ENCODE data around the gene CATSPERD. TPM values are rescaled to one million over a fixed set of nuclear protein-coding genes. Genes with fewer than 3 reads are reported as not detected.
A peak's percentile ranks its signal among the peaks of the same experiment; 100 is the strongest.

The CATSPERD gene
- total and polyA plus RNA-seq, 3 experiments from 2014 or later, result not detected

DNA sequence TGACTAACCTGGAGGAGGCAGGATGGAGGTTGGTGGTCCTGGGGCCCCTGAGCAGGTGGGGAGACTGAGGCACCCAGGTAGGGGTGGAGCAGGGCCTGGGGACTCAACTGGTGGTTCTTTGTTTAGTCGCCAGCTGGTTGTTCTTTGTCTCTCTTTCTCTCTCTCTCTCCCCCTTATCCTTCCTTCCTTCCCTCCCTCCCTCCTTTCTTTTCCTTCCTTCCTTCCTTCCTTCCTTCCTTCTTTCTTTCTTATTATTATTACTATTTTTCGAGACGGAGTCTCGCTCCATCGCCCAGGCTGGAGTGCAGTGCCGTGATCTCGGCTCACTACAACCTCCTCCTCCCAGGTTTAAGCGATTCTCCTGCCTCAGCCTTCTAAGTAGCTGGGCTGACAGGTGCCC is 77.8 kb downstream of the CATSPERD start:
- H3K36me3 Mint-ChIP-seq, result no peaks in the 10 kb centered on the region
- CTCF ChIA-PET, result interaction anchor here (1.4 kb wide), 1 partner anchor 224 kb away, joined by 3 read pairs; no protein-coding TSS in a partner anchor

GRCh38 chr19:5799247-5800241 is 79.1 kb downstream of the CATSPERD start:
- Histone ChIP-seq H3K9me3 (ENCODE audit: low read length) (no peaks in the 10 kb centered on the region), H3K27ac (ENCODE audit: low read depth, low read length) (no peak overlapping the region)

More for the DNA sequence above, 77.8 kb downstream of the CATSPERD start:
- Histone ChIP-seq H3K27ac (ENCODE audit: low read depth, low read length) (no peak overlapping the region), H3K27me3 (ENCODE audit: insufficient read depth, low read length, poor library complexity, severe bottlenecking) (peaks cover 18% of the 10 kb centered on the region), H3K36me3 (ENCODE audit: insufficient read depth, low read length) (no peaks in the 10 kb centered on the region), H3K9me3 (ENCODE audit: low read length) (no peaks in the 10 kb centered on the region), H3K4me3 (ENCODE audit: low read length) (no peak overlapping the region), H3K4me1 (ENCODE audit: insufficient read depth, low read length) (peaks cover 6% of the 10 kb centered on the region)
- Mint-ChIP-seq H3K9me3 (no peaks in the 10 kb centered on the region), H3K27ac (no peak overlapping the region), H3K4me1 (peaks cover 3 to 10% (median 7%) of the 10 kb centered on the region in 3 donors), H3K4me3 (no peak overlapping the region), H3K27me3 (peaks cover 14 to 25% of the 10 kb centered on the region in 2 donors)
- POLR2A ChIA-PET, result no interaction called here
- DNase-seq, result no peak

GRCh38 chr19:5800361-5801270 is 80.2 kb downstream of the CATSPERD start:
- peaks cover 9 to 27% (median 20%) of the 10 kb centered on the region in 3 donors for H3K4me1 Mint-ChIP-seq
- peak overlapping the region in 1 of 7 donors; percentile 56 for H3K4me3 Mint-ChIP-seq
- H3K36me3 Mint-ChIP-seq, result no peaks in the 10 kb centered on the region
- ChIA-PET POLR2A (interaction anchor here (0.6 kb wide), 1 partner anchor 27 kb away, joined by 3 read pairs; no protein-coding TSS in a partner anchor), CTCF (no interaction called here)
- no peaks in the 10 kb centered on the region for H3K36me3 ChIP-seq (ENCODE audit: insufficient read depth, low read length)
- no peaks in the 10 kb centered on the region for H3K9me3 ChIP-seq (ENCODE audit: low read length)
- peaks cover 20% of the 10 kb centered on the region for H3K4me1 ChIP-seq (ENCODE audit: insufficient read depth, low read length)
- no peak overlapping the region for H3K27ac Mint-ChIP-seq
- H3K9me3 Mint-ChIP-seq, result no peaks in the 10 kb centered on the region
- peaks cover 16 to 31% of the 10 kb centered on the region in 2 donors for H3K27me3 Mint-ChIP-seq
- no peak overlapping the region for H3K27ac ChIP-seq (ENCODE audit: low read depth, low read length)
- DNase-seq, result no peak
- H3K4me3 ChIP-seq (ENCODE audit: low read length), result no peak overlapping the region
- H3K27me3 ChIP-seq (ENCODE audit: insufficient read depth, low read length, poor library complexity, severe bottlenecking), result peaks cover 22% of the 10 kb centered on the region

More at GRCh38 chr19:5799247-5800241, 79.1 kb downstream of the CATSPERD start:
- Histone ChIP-seq H3K27me3 (ENCODE audit: insufficient read depth, low read length, poor library complexity, severe bottlenecking) (peaks cover 22% of the 10 kb centered on the region), H3K4me3 (ENCODE audit: low read length) (no peak overlapping the region), H3K36me3 (ENCODE audit: insufficient read depth, low read length) (no peaks in the 10 kb centered on the region), H3K4me1 (ENCODE audit: insufficient read depth, low read length) (peaks cover 19% of the 10 kb centered on the region)
- no peak for DNase-seq
- no peak overlapping the region for H3K27ac Mint-ChIP-seq
- H3K4me1 Mint-ChIP-seq, result peaks cover 9 to 22% (median 20%) of the 10 kb centered on the region in 3 donors
- H3K4me3 Mint-ChIP-seq, result no peak overlapping the region
- POLR2A ChIA-PET, result interaction anchor here (0.6 kb wide), 1 partner anchor 28 kb away, joined by 3 read pairs; no protein-coding TSS in a partner anchor
- no peaks in the 10 kb centered on the region for H3K36me3 Mint-ChIP-seq
- peaks cover 17 to 31% of the 10 kb centered on the region in 2 donors for H3K27me3 Mint-ChIP-seq
- CTCF ChIA-PET, result interaction anchor here (0.7 kb wide), 1 partner anchor 222 kb away, joined by 3 read pairs; no protein-coding TSS in a partner anchor
- H3K9me3 Mint-ChIP-seq, result no peaks in the 10 kb centered on the region

GRCh38 chr19:5801796-5802619 is 81.6 kb downstream of the CATSPERD start:
- CTCF ChIA-PET, result interaction anchor here (0.7 to 2.5 kb wide), 2 partner anchors 9 to 91 kb away, joined by 3 to 44 read pairs; partner anchors contain the start of gene DUS3L
- peaks cover 16 to 28% of the 10 kb centered on the region in 2 donors for H3K27me3 Mint-ChIP-seq
- DNase-seq, result no peak
- no peak overlapping the region for H3K4me3 ChIP-seq (ENCODE audit: low read length)
- H3K27ac ChIP-seq (ENCODE audit: low read depth, low read length), result no peak overlapping the region
- H3K27ac Mint-ChIP-seq, result peak overlapping the region in 2 of 8 donors; percentile 47 to 71
- H3K4me1 Mint-ChIP-seq, result peaks cover 9 to 27% (median 20%) of the 10 kb centered on the region in 3 donors
- no peaks in the 10 kb centered on the region for H3K9me3 ChIP-seq (ENCODE audit: low read length)
- H3K4me3 Mint-ChIP-seq, result peak overlapping the region in 4 of 7 donors; percentile 17 to 61 (median 50)
- H3K9me3 Mint-ChIP-seq, result no peaks in the 10 kb centered on the region
- POLR2A ChIA-PET, result no interaction called here
- H3K27me3 ChIP-seq (ENCODE audit: insufficient read depth, low read length, poor library complexity, severe bottlenecking), result peaks cover 22% of the 10 kb centered on the region
- H3K4me1 ChIP-seq (ENCODE audit: insufficient read depth, low read length), result peaks cover 20% of the 10 kb centered on the region
- H3K36me3 ChIP-seq (ENCODE audit: insufficient read depth, low read length), result no peaks in the 10 kb centered on the region
- H3K36me3 Mint-ChIP-seq, result no peaks in the 10 kb centered on the region

GRCh38 chr19:5803441-5803751 is 83.0 kb downstream of the CATSPERD start:
- no peak overlapping the region for H3K27ac ChIP-seq (ENCODE audit: low read depth, low read length)
- peaks cover 20% of the 10 kb centered on the region for H3K4me1 ChIP-seq (ENCODE audit: insufficient read depth, low read length)
- no peaks in the 10 kb centered on the region for H3K9me3 ChIP-seq (ENCODE audit: low read length)
- H3K4me3 ChIP-seq (ENCODE audit: low read length), result peak overlapping the region; percentile 75
- no peak for DNase-seq
- Mint-ChIP-seq H3K9me3 (no peaks in the 10 kb centered on the region), H3K4me1 (peaks cover 9 to 27% (median 20%) of the 10 kb centered on the region in 3 donors), H3K4me3 (peak overlapping the region; percentile 27 to 76 (median 57)), H3K27ac (peak overlapping the region in 1 of 8 donors; percentile 85), H3K27me3 (peaks cover 13 to 28% of the 10 kb centered on the region in 2 donors), H3K36me3 (no peaks in the 10 kb centered on the region)
- ChIA-PET CTCF (interaction anchor here (0.7 to 2.5 kb wide), 23 partner anchors 9 to 224 kb away, joined by 3 to 44 read pairs (median 4); partner anchors contain the start of genes DUS3L, LONP1, NDUFA11 and VMAC), POLR2A (interaction anchor here (1.5 kb wide), 1 partner anchor 100 kb away, joined by 13 read pairs; the partner anchor contains the start of genes NDUFA11 and VMAC)
- no peaks in the 10 kb centered on the region for H3K36me3 ChIP-seq (ENCODE audit: insufficient read depth, low read length)
- peaks cover 22% of the 10 kb centered on the region for H3K27me3 ChIP-seq (ENCODE audit: insufficient read depth, low read length, poor library complexity, severe bottlenecking)

GRCh38 chr19:5803752-5804515 is 83.5 kb downstream of the CATSPERD start:
- no peaks in the 10 kb centered on the region for H3K36me3 ChIP-seq (ENCODE audit: insufficient read depth, low read length)
- H3K4me1 ChIP-seq (ENCODE audit: insufficient read depth, low read length), result peaks cover 20% of the 10 kb centered on the region
- H3K27ac ChIP-seq (ENCODE audit: low read depth, low read length), result peak overlapping the region; percentile 22
- no peaks in the 10 kb centered on the region for H3K9me3 ChIP-seq (ENCODE audit: low read length)
- H3K27me3 Mint-ChIP-seq, result peaks cover 11 to 26% of the 10 kb centered on the region in 2 donors
- peak overlapping the region; percentile 27 to 87 (median 67) for H3K4me3 Mint-ChIP-seq
- peak overlapping the region; percentile 75 for H3K4me3 ChIP-seq (ENCODE audit: low read length)
- peaks cover 22% of the 10 kb centered on the region for H3K27me3 ChIP-seq (ENCODE audit: insufficient read depth, low read length, poor library complexity, severe bottlenecking)
- DNase-seq, result peak; percentile 87 to 94 (median 89)
- ChIA-PET POLR2A (interaction anchor here (0.6 to 1.5 kb wide), 4 partner anchors 21 to 222 kb away, joined by 3 to 13 read pairs (median 3); partner anchors contain the start of genes NDUFA11 and VMAC), CTCF (interaction anchor here (0.7 to 2.5 kb wide), 26 partner anchors 8 to 223 kb away, joined by 3 to 44 read pairs (median 4); partner anchors contain the start of genes DUS3L, LONP1, NDUFA11 and VMAC)
- no peaks in the 10 kb centered on the region for H3K9me3 Mint-ChIP-seq
- peak overlapping the region in 7 of 8 donors; percentile 29 to 88 (median 79) for H3K27ac Mint-ChIP-seq
- no peaks in the 10 kb centered on the region for H3K36me3 Mint-ChIP-seq
- H3K4me1 Mint-ChIP-seq, result peaks cover 9 to 27% (median 20%) of the 10 kb centered on the region in 3 donors

Data from CD8-positive, alpha-beta memory T cell (primary cell).